ENCODE results near the gene RASSF8. TPM values are rescaled to one million over a fixed set of nuclear protein-coding genes. Genes with fewer than 3 reads are reported as not detected.

The RASSF8 gene
- total RNA-seq, 4 donors from 2014 or later: 32.0 to 79.5 (median 50.8) TPM

- DNase-seq (ENCODE audit: low spot score) (no peak), ATAC-seq (ENCODE audit: low FRiP score) (no peak)
- TF ChIP-seq, protein P1, sequence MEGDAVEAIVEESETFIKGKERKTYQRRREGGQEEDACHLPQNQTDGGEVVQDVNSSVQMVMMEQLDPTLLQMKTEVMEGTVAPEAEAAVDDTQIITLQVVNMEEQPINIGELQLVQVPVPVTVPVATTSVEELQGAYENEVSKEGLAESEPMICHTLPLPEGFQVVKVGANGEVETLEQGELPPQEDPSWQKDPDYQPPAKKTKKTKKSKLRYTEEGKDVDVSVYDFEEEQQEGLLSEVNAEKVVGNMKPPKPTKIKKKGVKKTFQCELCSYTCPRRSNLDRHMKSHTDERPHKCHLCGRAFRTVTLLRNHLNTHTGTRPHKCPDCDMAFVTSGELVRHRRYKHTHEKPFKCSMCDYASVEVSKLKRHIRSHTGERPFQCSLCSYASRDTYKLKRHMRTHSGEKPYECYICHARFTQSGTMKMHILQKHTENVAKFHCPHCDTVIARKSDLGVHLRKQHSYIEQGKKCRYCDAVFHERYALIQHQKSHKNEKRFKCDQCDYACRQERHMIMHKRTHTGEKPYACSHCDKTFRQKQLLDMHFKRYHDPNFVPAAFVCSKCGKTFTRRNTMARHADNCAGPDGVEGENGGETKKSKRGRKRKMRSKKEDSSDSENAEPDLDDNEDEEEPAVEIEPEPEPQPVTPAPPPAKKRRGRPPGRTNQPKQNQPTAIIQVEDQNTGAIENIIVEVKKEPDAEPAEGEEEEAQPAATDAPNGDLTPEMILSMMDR (IDR thresholded peaks at IDR 0.05): no peak
Observed at GRCh38 chr12:26042645-26043044, 84.2 kb downstream of the RASSF8 start.

- DNase-seq (ENCODE audit: low spot score) (no peak), ATAC-seq (ENCODE audit: low FRiP score) (peak; percentile 34)
- TF ChIP-seq, protein P1 (IDR thresholded peaks at IDR 0.05): no peak
Observed at GRCh38 chr12:26043135-26044006, 84.9 kb downstream of the RASSF8 start.

GRCh38 chr12:26044007-26044394 lies 85.5 kb downstream of the RASSF8 start:
- TF ChIP-seq, protein P1 (IDR thresholded peaks at IDR 0.05): no peak
- no peak for ATAC-seq (ENCODE audit: low FRiP score)
- DNase-seq (ENCODE audit: low spot score): no peak

DNA sequence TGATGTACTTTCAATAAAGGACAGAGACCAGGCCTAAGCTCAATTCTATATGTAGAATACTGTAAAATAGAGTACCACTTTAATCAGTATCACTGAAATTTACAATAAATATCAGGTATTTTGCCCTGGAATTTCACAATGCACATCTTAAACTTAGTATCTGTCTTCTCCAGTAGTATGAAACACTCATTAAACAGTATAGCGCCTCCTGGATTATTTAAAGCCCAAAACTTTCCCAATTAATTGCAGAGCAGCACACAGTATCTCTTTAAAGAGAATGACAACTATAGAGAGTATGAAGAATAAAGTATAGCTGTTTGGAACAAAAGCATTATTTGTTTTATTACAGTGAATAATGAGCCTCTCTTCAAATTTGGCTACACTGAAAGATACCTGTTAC lies 86.1 kb downstream of the RASSF8 start:
- ATAC-seq (ENCODE audit: low FRiP score): no peak
- TF ChIP-seq, protein P1 (IDR thresholded peaks at IDR 0.05): no peak
- no peak for DNase-seq (ENCODE audit: low spot score)

- ATAC-seq (ENCODE audit: low FRiP score) (no peak), DNase-seq (ENCODE audit: low spot score) (no peak)
- TF ChIP-seq, protein P1 (IDR thresholded peaks at IDR 0.05): no peak
Observed at GRCh38 chr12:26046203-26046602, 87.7 kb downstream of the RASSF8 start.

GRCh38 chr12:26046906-26047305 lies 88.4 kb downstream of the RASSF8 start:
- no peak for ATAC-seq (ENCODE audit: low FRiP score)
- DNase-seq (ENCODE audit: low spot score): no peak

More at GRCh38 chr12:26046906-26047305, 88.4 kb downstream of the RASSF8 start:
- TF ChIP-seq, protein P1 (IDR thresholded peaks at IDR 0.05): no peak

Data from omental fat pad (tissue), 4 donors.